ENCODE results near the gene TES. TPM values are rescaled to one million over a fixed set of nuclear protein-coding genes. Genes with fewer than 3 reads are reported as not detected.

Gene TES
- total RNA-seq, 1 donor from 2014 or later = 63.4 TPM

DNA sequence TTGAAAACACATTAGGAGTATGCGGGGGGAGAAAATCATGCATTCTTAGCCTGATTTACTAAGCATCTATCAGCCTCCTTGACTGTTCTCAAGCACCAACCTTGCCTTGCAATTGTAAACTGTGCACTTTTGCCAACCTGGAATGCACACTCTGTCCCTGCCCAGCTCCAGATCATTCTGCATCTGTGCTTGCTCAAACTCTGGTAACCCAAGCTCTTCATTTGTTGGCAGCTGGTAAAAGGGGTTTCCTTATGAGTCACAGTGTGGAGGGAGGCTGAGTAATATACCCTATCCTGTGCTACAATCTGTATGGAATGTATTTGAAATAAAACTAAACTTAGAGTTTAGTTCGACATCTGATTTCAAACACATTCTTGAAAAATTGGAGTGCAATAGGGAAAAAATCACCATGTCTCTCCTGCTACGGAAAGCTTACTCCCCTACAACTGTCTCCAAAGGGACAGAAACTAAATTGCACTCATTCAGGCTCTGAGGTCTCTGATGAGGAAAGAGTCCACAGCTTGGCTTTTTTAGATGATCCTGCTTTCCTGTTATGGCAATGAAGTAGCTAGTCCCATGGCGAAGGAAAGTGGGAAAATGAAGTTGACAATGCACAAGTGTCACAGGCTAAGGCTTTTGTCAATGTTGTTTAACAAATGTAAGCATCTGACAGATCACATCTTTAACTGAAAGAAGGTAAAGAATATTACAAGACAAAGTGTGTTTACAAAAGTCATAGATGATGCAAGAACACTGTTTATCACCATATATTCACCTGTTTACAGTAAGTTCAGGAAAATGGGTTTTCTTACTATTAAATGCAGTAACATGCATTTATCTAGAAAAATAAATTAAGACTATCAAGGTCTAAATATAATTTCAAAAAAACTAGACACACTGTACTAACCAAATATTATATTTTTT is 61.9 kb downstream of the TES start:
- Mint-ChIP-seq H3K9me3 (ENCODE audit: unreplicated experiment) (no peaks in the 10 kb centered on the region), H3K36me3 (ENCODE audit: low read depth, unreplicated experiment) (no peaks in the 10 kb centered on the region), H3K4me3 (ENCODE audit: unreplicated experiment) (no peak overlapping the region), H3K4me1 (ENCODE audit: unreplicated experiment) (no peaks in the 10 kb centered on the region), H3K27me3 (ENCODE audit: unreplicated experiment) (no peaks in the 10 kb centered on the region), H3K27ac (ENCODE audit: unreplicated experiment) (no peak overlapping the region)
- no peak for TF ChIP-seq CTCF (IDR thresholded peaks at IDR 0.05; ENCODE audit: unreplicated experiment)
- DNase-seq (ENCODE audit: low spot score) = no peak

- TF ChIP-seq CTCF (IDR thresholded peaks at IDR 0.05; ENCODE audit: unreplicated experiment) = no peak
- Mint-ChIP-seq H3K27me3 (ENCODE audit: unreplicated experiment) (no peaks in the 10 kb centered on the region), H3K4me1 (ENCODE audit: unreplicated experiment) (no peaks in the 10 kb centered on the region), H3K4me3 (ENCODE audit: unreplicated experiment) (no peak overlapping the region), H3K36me3 (ENCODE audit: low read depth, unreplicated experiment) (no peaks in the 10 kb centered on the region), H3K27ac (ENCODE audit: unreplicated experiment) (no peak overlapping the region), H3K9me3 (ENCODE audit: unreplicated experiment) (no peaks in the 10 kb centered on the region)
- DNase-seq (ENCODE audit: low spot score) = no peak
Observed at GRCh38 chr7:116273283-116273917, 63.1 kb downstream of the TES start.

GRCh38 chr7:116273918-116274301 is 63.6 kb downstream of the TES start:
- DNase-seq (ENCODE audit: low spot score) = no peak
- Mint-ChIP-seq H3K4me1 (ENCODE audit: unreplicated experiment) (no peaks in the 10 kb centered on the region), H3K27me3 (ENCODE audit: unreplicated experiment) (no peaks in the 10 kb centered on the region), H3K27ac (ENCODE audit: unreplicated experiment) (no peak overlapping the region), H3K4me3 (ENCODE audit: unreplicated experiment) (no peak overlapping the region), H3K9me3 (ENCODE audit: unreplicated experiment) (no peaks in the 10 kb centered on the region), H3K36me3 (ENCODE audit: low read depth, unreplicated experiment) (no peaks in the 10 kb centered on the region)
- no peak for TF ChIP-seq CTCF (IDR thresholded peaks at IDR 0.05; ENCODE audit: unreplicated experiment)

DNA sequence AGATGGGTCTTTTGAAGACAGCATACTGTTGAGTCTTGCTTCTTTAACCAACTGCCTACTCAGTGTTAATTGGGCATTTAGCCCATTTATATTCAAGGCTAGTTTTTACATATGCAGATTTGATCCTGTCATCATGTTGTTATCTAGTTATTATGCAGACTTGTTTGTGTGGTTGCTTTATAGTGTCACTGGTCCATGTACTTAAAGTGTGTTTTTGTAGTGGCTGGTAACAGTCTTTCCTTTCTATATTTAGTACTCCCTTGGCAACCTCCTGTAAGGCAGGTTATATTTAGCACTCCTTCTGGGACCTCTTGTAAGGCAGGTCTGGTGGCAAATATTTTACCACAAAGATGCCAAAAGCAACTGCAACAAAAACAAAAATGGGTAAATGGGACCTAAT is 66.7 kb downstream of the TES start:
- DNase-seq (ENCODE audit: low spot score) = no peak
- peaks cover 3% of the 10 kb centered on the region for H3K4me1 Mint-ChIP-seq (ENCODE audit: unreplicated experiment)

More for the DNA sequence above, 66.7 kb downstream of the TES start:
- no peaks in the 10 kb centered on the region for H3K27me3 Mint-ChIP-seq (ENCODE audit: unreplicated experiment)
- no peak for TF ChIP-seq CTCF (IDR thresholded peaks at IDR 0.05; ENCODE audit: unreplicated experiment)
- H3K9me3 Mint-ChIP-seq (ENCODE audit: unreplicated experiment) = no peaks in the 10 kb centered on the region
- no peak overlapping the region for H3K27ac Mint-ChIP-seq (ENCODE audit: unreplicated experiment)
- H3K4me3 Mint-ChIP-seq (ENCODE audit: unreplicated experiment) = no peak overlapping the region
- no peaks in the 10 kb centered on the region for H3K36me3 Mint-ChIP-seq (ENCODE audit: low read depth, unreplicated experiment)

Measured in endothelial cell (in vitro differentiated cells).